NCI-H2196 (cell line): ENCODE measurements around the gene IMPDH2.

Source experiments
- DNase-seq: peaks from one replicate; lab custom pipeline; 2025; ENCODE audit not compliant: unreplicated experiment; lab: John Stamatoyannopoulos, UW

IMPDH2 gene

GRCh38 chr3:49007068-49007770, 22.0 kb downstream of the IMPDH2 start, which contains the start of gene WDR6:
Gene WDR6 (plus strand): TSS chr3:49007391. CDS start chr3:49007432, 41 bp downstream.
- DNase-seq = peak; percentile 88

DNA sequence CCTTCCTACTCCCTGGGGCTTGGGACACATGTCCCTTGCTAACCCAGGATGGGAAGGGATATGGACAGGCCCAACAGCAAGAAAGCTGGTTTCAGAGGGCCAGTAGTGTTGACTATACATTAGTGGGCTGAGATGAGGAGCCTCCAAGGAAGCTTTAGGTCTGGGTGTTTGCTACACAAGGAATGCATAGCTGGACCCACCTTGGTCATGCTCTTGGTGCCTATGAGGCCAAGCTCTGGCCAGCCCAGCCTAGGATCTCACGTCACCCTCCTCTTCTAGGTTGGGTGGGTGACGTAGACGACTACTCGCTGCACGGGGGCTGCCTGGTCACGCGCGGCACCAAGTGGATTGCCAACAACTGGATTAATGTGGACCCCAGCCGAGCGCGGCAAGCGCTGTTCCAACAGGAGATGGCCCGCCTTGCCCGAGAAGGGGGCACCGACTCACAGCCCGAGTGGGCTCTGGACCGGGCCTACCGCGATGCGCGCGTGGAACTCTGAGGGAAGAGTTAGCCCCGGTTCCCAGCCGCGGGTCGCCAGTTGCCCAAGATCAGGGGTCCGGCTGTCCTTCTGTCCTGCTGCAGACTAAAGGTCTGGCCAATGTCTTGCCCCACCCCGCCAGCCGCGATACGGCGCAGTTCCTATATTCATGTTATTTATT, 22.7 kb downstream of the IMPDH2 start:
- DNase-seq = no peak

DNA sequence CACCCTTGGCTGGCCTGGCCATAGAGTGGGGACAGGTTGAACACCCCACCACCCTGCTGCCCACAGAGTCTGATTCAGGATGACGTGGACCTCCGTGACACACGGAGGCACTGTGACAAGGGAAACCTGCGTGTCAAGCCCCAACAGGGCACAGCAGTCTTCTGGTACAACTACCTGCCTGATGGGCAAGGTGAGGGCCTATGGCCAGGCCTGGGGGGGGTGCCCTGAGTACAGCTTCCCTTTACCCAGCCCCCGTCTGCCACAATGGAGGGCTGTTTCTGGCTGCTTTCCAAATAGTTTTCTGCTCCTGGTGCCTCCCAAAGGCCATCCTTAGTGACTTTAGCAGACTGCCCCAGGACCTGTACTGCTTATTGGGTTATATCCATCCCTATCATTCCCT, 23.2 kb downstream of the IMPDH2 start:
- DNase-seq = no peak

DNA sequence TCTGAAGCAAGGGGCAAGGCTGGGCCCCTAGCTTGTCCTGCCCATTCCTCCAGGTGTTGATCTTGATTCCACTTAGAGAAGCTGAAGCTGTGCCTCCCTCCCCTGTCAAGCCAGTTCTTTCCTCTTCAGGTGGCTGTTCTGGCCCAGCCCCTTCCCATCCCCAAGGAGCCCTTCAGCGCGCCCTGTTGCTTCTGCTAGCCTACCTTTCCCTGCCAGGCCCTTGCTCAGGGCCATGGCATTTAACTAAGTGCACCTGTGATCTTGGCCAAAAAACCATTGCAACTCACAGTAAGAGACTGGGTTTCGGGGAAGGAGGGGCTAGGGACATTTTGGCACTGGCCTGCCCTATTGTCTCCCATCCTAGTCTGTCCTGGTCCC, 23.9 kb downstream of the IMPDH2 start:
- DNase-seq = no peak

DNA sequence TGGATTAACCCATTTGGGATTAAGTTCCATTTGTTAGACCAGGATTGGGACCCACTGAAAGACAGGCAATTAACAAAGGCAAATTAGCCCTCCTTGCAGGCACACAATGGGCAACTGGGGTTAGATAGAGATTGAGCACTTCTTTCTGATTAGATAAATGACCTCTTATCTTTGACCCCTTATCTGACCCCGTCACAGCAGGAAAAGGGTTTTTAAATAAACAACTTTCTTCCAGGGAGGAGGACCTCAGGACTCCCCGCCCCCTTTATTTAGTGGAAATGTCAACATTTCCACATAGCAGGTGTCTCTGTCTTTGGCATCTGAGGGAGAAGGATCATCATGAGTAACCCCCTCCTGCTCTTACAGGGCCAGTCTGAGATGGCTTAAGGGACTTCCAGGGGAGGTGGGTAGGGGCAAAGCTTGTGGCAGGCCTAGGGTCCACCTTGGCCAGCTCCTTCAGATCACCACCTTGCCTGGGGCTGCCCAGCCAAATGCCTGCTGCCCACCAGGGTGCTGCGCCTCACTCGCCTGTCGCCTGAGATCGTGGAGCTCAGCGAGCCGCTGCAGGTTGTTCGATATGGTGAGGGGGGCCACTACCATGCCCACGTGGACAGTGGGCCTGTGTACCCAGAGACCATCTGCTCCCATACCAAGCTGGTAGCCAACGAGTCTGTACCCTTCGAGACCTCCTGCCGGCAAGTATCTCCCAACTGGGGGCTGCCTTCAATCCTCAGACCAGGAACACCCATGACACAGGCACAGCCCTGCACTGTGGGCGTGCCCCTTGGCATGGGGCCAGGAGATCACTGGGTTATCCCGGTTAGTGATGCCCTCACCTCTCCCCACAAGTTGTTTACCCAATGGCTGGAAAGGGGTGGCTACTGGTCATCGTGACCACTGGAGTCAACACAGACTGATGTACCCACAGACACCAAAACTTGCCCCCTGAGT, 24.6 kb downstream of the IMPDH2 start:
- DNase-seq = peak; percentile 36

DNA sequence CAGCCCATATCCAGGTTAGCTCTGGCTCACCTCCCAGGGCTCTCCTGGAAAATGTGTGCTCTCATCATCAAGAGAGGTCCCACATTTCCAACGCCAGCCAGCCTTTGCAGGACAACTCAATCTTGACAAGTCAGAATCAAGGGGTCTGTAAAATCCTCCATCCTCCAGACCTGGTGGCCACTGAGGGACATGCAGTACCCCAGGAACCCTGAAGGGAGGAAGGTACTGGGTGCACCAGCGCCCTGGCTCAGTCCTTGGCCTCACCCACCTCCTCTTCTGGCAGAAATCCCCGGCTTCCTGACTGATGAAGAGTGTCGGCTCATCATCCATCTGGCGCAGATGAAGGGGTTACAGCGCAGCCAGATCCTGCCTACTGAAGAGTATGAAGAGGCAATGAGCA, 28.0 kb downstream of the IMPDH2 start:
- DNase-seq = no peak

DNA sequence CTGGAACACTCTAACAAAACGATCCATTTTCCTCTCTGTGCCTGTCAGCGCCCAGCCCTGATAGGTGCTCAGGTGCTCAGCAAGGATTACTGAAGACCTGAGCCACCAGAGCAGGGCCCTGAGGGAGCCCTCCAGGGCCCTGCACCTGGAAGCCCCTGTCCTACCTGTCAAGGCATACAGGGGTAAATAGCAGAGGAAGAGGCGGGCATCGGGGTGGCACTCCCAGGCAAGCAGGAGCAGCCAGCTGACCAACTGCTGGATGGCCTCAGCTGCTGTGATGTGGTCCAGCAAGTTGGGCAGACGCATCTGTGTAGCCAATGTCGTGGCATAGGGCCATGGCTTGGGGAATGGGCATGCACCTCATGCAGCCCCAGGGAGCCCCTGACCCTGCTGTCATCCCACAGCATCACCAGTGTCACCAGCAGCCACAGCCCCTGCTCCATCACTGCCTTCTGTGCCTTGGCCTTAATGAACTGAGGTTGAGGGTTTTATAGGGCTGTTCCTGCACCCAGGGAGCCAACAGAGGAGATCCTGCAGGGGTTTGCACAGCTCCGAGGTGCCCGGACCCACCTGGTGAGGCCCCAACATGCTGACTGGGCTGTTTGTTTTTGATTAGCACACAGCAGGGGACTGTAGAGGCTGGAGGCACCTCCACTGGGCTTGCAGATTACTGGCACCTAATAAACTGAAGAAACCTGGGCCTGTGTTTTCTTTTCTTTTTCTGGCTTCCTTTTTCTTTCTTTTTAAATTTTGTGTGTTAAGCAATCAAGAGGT, 29.9 kb downstream of the IMPDH2 start:
- no peak for DNase-seq

- DNase-seq = peak; percentile 48
Measured at GRCh38 chr3:48997714-48998637, 31.2 kb downstream of the IMPDH2 start.

GRCh38 chr3:48997102-48997635, 32.0 kb downstream of the IMPDH2 start:
- DNase-seq = no peak

DNA sequence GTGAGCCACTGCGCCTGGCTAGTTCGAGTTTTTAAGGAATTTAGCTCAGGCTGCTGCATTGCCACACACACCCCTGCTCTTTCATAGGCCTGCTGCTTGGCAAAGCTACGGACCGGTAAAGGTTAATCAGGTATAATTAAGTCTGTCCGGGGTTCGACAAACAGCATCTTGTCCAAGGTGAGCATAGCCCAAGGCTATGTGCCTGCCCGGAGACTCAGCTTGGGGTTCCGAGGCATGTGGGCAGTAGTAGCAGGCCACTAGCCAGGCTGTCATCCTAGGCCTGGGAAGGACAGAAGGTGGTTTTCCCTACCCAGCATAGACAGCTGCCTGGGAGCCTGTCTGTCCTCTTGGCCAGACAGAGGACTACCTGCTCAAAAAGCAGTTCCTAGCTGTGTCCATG, 32.6 kb downstream of the IMPDH2 start:
- no peak for DNase-seq

- DNase-seq = no peak
Measured at GRCh38 chr3:48993834-48994233, 35.4 kb downstream of the IMPDH2 start.

- no peak for DNase-seq
Measured at GRCh38 chr3:48991851-48992545, 37.2 kb downstream of the IMPDH2 start.

GRCh38 chr3:48990636-48991469, 38.3 kb downstream of the IMPDH2 start:
- DNase-seq = peak; percentile 29

DNA sequence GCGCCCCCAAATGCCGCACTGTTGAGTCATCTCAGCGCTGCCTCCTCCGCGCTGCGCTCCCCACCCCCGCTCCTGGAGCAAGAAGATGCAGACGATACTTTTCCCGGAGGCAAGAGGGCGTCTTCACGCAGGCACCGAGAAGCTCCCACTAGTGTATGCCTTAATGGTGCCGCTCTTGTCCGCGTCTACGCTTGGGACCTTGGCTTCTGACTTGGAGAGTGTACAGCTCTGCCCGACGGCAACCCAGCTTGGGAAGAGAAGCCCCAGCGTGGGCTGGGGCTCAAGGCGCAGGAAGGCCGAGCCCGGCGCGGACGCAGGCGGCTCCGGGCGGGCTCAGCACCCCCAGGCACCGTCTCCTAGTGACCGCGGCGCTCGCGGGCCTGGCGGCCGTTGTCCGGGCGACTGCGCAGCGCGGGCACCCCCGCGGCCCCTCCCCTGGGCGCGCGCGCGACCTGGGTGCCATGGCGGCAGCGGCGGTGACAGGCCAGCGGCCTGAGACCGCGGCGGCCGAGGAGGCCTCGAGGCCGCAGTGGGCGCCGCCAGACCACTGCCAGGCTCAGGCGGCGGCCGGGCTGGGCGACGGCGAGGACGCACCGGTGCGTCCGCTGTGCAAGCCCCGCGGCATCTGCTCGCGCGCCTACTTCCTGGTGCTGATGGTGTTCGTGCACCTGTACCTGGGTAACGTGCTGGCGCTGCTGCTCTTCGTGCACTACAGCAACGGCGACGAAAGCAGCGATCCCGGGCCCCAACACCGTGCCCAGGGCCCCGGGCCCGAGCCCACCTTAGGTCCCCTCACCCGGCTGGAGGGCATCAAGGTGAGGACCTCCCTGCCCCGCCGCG, 39.2 kb downstream of the IMPDH2 start, which contains the start of gene P4HTM:
Gene P4HTM, plus strand, starts transcription at position 446 of the 840 bp plus-strand sequence. Its CDS starts 16 bp downstream, at position 462.
- peak; percentile 54 for DNase-seq

DNA sequence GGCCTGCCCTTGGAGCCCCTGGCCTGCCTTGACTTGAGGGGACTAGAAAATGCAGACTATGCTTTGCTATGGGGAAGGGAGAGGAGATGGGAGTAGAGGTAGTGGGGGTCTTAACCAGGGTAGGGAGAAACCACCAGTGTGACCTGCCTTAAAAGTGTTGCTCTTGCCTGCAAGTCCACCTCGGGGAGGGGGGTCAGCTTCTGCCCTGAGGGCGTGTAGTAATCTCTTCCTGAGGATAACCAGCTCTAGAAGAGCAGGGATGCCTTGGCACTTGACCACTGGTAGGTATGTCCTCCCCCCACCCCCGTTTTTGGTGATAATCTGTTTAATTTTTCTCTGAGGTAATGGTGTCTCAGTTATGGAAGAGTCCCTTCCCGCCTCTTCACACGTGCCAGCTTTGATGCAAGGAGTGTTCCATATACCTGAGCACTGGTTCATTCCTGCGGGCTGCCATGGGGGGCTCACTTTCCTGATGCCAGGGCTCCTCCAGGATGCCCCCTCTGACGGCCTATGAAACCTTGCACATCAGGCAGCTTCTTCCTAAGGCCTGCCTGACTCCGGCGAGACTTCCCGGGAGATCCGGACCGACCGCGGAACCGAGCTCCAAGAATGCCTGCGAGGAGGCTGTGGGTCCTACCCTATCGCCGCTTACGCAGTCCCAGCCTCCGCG, 39.9 kb downstream of the IMPDH2 start:
- DNase-seq = no peak

- DNase-seq = no peak
Measured at GRCh38 chr3:48985831-48986376, 43.3 kb downstream of the IMPDH2 start.
